Left lobe of liver (tissue), 2 donors: ENCODE results near the gene PPFIBP1. TPM values are rescaled to one million over a fixed set of nuclear protein-coding genes. Genes with fewer than 3 reads are reported as not detected.
"Not testable (repeated sequence)": the region's sequence is repeated elsewhere in the genome, so short reads cannot be mapped to it uniquely, and the experiment has no call there.

Experiments used
- ATAC-seq: fragments of 200-7000 bp; cut with Tn5 transposase; one replicate; pipeline ENCODE4 v1.9.1; 2020; ENCODE audit warnings: mild to moderate bottlenecking, moderate library complexity
- DNase-seq: peaks from one replicate; pipeline ENCODE4 v3.0.0-alpha.2; 2020; ENCODE audit warnings: low spot score
- total RNA-seq: library from RNA; stranded (reverse); gene quantifications from one replicate; pipeline ENCODE4 v1.2.1, GENCODE V29; 2021
- donor health status: DM: no; HTN: no; CAD: no; lungs with moderate emphysema.
- donor health status: DM: no; HTN: yes; CAD: no.

The PPFIBP1 gene
- total RNA-seq, 1 donor from 2014 or later, result 34.9 TPM

- ATAC-seq, result no peak
- DNase-seq, result no peak
These were observed 122.1 kb downstream of the PPFIBP1 start for GRCh38 chr12:27646149-27646548.

GRCh38 chr12:27650011-27650410 lies 126.0 kb downstream of the PPFIBP1 start:
- ATAC-seq, result no peak
- DNase-seq, result no peak

- DNase-seq, result no peak
- ATAC-seq, result no peak
These were observed 127.2 kb downstream of the PPFIBP1 start for GRCh38 chr12:27651201-27651600.

DNA sequence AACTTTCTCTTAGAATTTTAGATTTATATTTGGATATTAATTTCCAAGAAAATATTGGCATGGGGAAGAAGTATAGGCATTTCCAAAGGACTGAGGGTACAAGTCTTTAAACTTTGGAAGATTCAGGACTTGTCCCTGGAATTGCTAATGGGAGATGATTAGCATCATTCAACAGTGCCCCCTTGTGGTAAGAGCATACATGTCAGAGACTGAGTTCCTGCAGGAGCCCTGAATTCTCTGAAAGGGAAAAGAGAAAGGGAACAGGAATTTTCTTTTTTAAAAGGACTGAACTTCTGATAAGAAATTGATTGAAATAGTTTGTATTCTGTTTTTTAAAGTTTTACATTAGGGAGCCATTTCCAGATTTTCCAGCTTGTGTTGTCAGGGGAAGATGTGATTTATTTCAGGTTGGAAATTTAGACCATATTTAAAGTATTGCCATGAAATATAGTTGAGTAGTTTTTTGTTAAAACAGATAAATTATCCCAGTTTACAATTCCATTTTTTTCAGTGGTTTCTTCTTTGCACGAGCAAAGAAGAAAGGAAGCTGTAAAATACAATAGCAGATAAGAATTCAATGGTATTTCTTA lies 128.3 kb downstream of the PPFIBP1 start:
- ATAC-seq, result peak; percentile 97
- DNase-seq, result peak; percentile 51

- no peak for DNase-seq
These were observed 129.7 kb downstream of the PPFIBP1 start for GRCh38 chr12:27653661-27654060.

DNA sequence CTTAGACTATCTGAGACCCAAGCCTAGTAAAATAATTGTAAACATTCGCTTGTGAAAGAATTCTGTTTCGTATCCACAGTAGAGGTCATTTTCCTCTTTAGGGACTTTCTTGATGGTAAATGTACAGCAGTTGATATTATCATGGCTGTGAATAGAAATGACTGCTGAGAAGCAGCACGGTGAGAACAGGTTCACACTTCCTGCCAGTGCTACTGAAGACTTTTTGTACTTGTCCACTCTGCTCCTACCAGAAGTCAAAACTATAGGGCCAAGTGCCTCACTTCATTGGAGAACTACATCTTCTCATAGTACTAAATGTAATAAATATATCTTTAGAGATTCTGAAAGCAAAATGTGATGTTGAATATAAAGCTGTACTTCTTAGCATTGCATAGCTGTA lies 131.5 kb downstream of the PPFIBP1 start:
- not testable (repeated sequence) for ATAC-seq

More at GRCh38 chr12:27653661-27654060, 129.7 kb downstream of the PPFIBP1 start:
- peak; percentile 37 for ATAC-seq

GRCh38 chr12:27657296-27657695 lies 133.3 kb downstream of the PPFIBP1 start:
- no peak for DNase-seq
- no peak for ATAC-seq

More for the DNA sequence above, 131.5 kb downstream of the PPFIBP1 start:
- not testable (repeated sequence) for DNase-seq

DNA sequence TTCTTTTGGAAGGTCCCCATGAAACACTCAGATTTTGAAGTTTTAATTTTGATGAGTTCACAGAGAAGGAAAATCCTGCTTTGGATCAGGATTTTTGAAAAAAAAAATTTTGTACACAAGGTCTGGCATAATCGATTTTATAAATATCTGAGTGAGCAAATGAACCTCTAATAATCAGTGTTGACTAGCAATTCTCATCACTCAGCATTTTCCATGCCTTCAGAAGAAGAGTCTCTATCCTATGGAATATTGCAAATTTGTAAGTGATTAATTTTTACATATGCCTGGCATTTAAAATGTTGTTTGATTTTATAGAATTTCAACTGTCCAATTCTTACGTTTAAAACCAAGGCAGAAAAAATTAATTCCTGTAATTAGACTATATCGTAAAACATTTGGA lies 141.7 kb downstream of the PPFIBP1 start:
- ATAC-seq, result no peak
- DNase-seq, result no peak

GRCh38 chr12:27666510-27666909 lies 142.5 kb downstream of the PPFIBP1 start:
- ATAC-seq (no peak), DNase-seq (no peak)

- ATAC-seq, result no peak
- no peak for DNase-seq
These were observed 143.5 kb downstream of the PPFIBP1 start for GRCh38 chr12:27667540-27667939.

GRCh38 chr12:27672051-27672450 lies 148.0 kb downstream of the PPFIBP1 start:
- DNase-seq (no peak), ATAC-seq (no peak)

GRCh38 chr12:27672643-27673042 lies 148.6 kb downstream of the PPFIBP1 start:
- ATAC-seq, result no peak
- no peak for DNase-seq

GRCh38 chr12:27673101-27673718 lies 149.2 kb downstream of the PPFIBP1 start:
- no peak for ATAC-seq
- DNase-seq, result no peak

GRCh38 chr12:27674989-27675388 lies 151.0 kb downstream of the PPFIBP1 start:
- no peak for ATAC-seq
- DNase-seq, result no peak

- ATAC-seq, result no peak
These were observed 156.6 kb downstream of the PPFIBP1 start for GRCh38 chr12:27680619-27681018.

GRCh38 chr12:27682534-27682933 lies 158.5 kb downstream of the PPFIBP1 start:
- no peak for ATAC-seq
- DNase-seq, result no peak

More at GRCh38 chr12:27680619-27681018, 156.6 kb downstream of the PPFIBP1 start:
- DNase-seq, result no peak

GRCh38 chr12:27685274-27685673 lies 161.3 kb downstream of the PPFIBP1 start:
- no peak for ATAC-seq

DNA sequence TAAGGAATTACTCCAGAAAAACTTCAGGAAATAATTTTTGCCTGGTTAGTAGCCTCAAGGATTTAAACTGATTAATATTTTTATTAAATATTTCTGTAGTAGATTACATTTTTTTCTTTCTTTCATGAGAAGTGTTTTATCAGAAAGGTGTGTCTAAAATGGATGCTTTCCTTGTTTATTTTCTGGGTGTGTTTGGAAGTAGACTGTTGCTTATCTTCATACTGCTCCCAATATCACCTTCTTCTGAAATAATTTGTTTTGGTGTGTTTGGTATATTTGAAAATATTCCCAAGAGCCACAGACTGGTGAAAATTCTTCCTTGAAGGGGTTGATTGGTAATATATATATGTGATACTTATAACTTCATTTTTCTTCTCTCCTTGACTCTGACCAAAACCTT lies 162.1 kb downstream of the PPFIBP1 start:
- DNase-seq (no peak), ATAC-seq (no peak)

More at GRCh38 chr12:27685274-27685673, 161.3 kb downstream of the PPFIBP1 start:
- no peak for DNase-seq

DNA sequence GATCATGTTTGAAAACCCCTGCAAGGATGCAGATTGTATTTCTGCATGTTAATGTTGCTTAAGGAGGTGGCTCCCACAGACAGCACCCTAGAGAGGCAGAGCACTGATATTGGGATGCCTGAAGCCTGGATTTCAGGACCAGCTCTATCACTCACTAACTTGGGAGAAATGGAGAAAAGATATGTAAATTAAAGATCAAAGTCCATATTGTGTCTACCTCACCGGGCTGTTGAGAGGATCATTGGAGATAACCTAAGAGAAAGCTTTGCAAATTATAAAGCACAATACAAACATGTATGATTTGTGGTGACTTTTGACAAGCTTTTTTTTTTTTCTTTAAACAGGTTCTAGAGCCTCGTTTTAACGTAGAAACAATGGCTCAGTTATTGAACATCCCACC lies 164.7 kb downstream of the PPFIBP1 start:
- DNase-seq (no peak), ATAC-seq (peak; percentile 24)

- no peak for ATAC-seq
- DNase-seq, result no peak
These were observed 165.7 kb downstream of the PPFIBP1 start for GRCh38 chr12:27689558-27690180.

- DNase-seq, result no peak
- no peak for ATAC-seq
These were observed 169.4 kb downstream of the PPFIBP1 start for GRCh38 chr12:27693403-27693802.
